Mammary epithelial cell (primary cell): ENCODE data around the gene RSRC1.

Experiments
- CTCF ChIP-seq, 2 donors: IDR thresholded peaks in 1 of 2; conservative IDR thresholded peaks in 1 of 2; 2 replicates each; pipeline ENCODE4 v1.5.1; 2011 to 2012; ENCODE audit warnings: inconsistent platforms in 2 of 2, low read length in 2 of 2, mild to moderate bottlenecking in 2 of 2, control low read depth in 1 of 2, low read depth in 1 of 2; ENCODE audit not compliant: insufficient read depth in 1 of 2; ENCODE audit errors: extremely low read depth in 1 of 2
- EZH2 ChIP-seq: IDR thresholded peaks from 2 replicates; pipeline ENCODE4 v1.6.1; 2012; ENCODE audit warnings: low read length, inconsistent platforms, borderline replicate concordance

DNA sequence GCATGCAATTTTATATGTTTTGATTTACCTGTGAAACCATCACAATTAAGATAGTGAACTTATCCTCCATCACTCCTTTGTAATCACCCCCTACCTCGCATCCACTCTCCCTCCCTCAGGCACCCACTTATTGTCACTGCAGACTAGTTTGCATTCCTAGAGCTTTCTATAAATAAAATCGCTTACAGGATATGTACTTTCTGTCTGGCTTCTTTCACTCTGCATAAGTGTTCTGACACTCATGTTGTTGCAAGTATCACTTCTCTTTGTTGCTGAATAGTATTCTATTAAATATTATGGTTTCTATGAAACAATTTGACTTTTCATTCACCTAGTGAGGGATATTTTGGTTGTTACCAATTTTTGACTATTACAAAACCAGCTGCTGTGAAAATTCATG, 139.3 kb downstream of the RSRC1 start:
- TF ChIP-seq CTCF (conservative IDR thresholded peaks at IDR 0.05 in 1 of 2, IDR thresholded peaks at IDR 0.05 in 1 of 2; ENCODE audit: extremely low read depth in 1 of 2, insufficient read depth in 1 of 2, low read depth in 1 of 2, low read length in 2 of 2) (no peak), EZH2 (no peak)
